Hepatocyte (in vitro differentiated cells): ENCODE measurements around the gene LIPJ. TPM values are rescaled to one million over a fixed set of nuclear protein-coding genes. Genes with fewer than 3 reads are reported as not detected.

Source experiments
- DNase-seq: peaks from one replicate; pipeline ENCODE4 v3.0.0-alpha.2; 2016; ENCODE audit warnings: low spot score
- H2AFZ ChIP-seq: fragments of 200-600 bp; sonication (generic); 2 replicates; pipeline ENCODE4 v1.6.0; 2016; ENCODE audit warnings: antibody characterized with exemption, mild to moderate bottlenecking
- H3K27ac ChIP-seq: fragments of 200-600 bp; sonication (generic); 2 replicates; pipeline ENCODE4 v1.5.1; 2016; ENCODE audit warnings: mild to moderate bottlenecking
- H3K27me3 ChIP-seq: fragments of 200-600 bp; sonication (generic); 2 replicates; pipeline ENCODE4 v1.6.1; 2016
- H3K36me3 ChIP-seq: fragments of 200-600 bp; sonication (generic); replicated peaks from 2 replicates; pipeline ENCODE4 v1.5.1; 2016; ENCODE audit warnings: low read depth; ENCODE audit not compliant: insufficient read depth
- H3K4me1 ChIP-seq: fragments of 200-600 bp; sonication (generic); 2 replicates; pipeline ENCODE4 v1.5.1; 2016; ENCODE audit warnings: mild to moderate bottlenecking, moderate library complexity; ENCODE audit not compliant: insufficient read depth
- H3K4me2 ChIP-seq: fragments of 200-600 bp; sonication (generic); 2 replicates; pipeline ENCODE4 v1.6.0; 2016
- H3K4me3 ChIP-seq: fragments of 200-600 bp; sonication (generic); 2 replicates; pipeline ENCODE4 v1.5.1; 2016; ENCODE audit warnings: mild to moderate bottlenecking
- H3K79me2 ChIP-seq: fragments of 200-600 bp; sonication (generic); 2 replicates; pipeline ENCODE4 v1.6.0; 2017; ENCODE audit warnings: mild to moderate bottlenecking
- H3K9me2 ChIP-seq: fragments of 200-600 bp; sonication (generic); replicated peaks from 2 replicates; pipeline ENCODE4 v1.6.0; 2017; ENCODE audit warnings: mild to moderate bottlenecking; ENCODE audit not compliant: insufficient read depth
- H3K9me3 ChIP-seq: fragments of 200-600 bp; sonication (generic); 2 replicates; pipeline ENCODE4 v1.5.1; 2016; ENCODE audit warnings: low read depth, mild to moderate bottlenecking
- H4K20me1 ChIP-seq: fragments of 200-600 bp; sonication (generic); 2 replicates; pipeline ENCODE4 v1.6.0; 2016; ENCODE audit warnings: mild to moderate bottlenecking; ENCODE audit not compliant: insufficient read depth, poor library complexity, severe bottlenecking
- EZH2 ChIP-seq: fragments of 200-600 bp; sonication (generic); IDR thresholded peaks from 2 replicates; pipeline ENCODE4 v1.6.1; 2016; ENCODE audit warnings: antibody characterized with exemption, mild to moderate bottlenecking, borderline replicate concordance
- EZH2phosphoT487 ChIP-seq: fragments of 200-600 bp; sonication (generic); IDR thresholded peaks from one replicate; pipeline ENCODE4 v1.6.1; 2018; ENCODE audit warnings: antibody characterized with exemption, mild to moderate bottlenecking, low read depth, moderate library complexity; ENCODE audit not compliant: unreplicated experiment, severe bottlenecking
- WGBS: methylation state at CpG from one replicate; pipeline ENCODE4 v1.1.6; 2016; ENCODE audit warnings: low lambda C conversion rate; ENCODE audit errors: missing lambda C conversion rate; 5-methylcytosine and 5-hydroxymethylcytosine counted together
- polyA plus RNA-seq: library from polyadenylated mRNA; unstranded; fragments of >200 nt; fragmentation: Nextera tagmentation; extraction: Ambion mirVana; gene quantifications from 2 replicates; pipeline ENCODE4 v1.2.1, GENCODE V29; 2016
- total RNA-seq: library from RNA; depleted of rRNA; stranded (reverse); fragments of >200 nt; gene quantifications from 2 replicates; pipeline ENCODE4 v1.2.3, GENCODE V29; 2014
- TF ChIP-seq, protein P1 (sequence below): fragments of 200-600 bp; sonication (generic); IDR thresholded peaks from 2 replicates; pipeline ENCODE4 v1.5.1; 2016; ENCODE audit warnings: antibody characterized with exemption, mild to moderate bottlenecking; ENCODE audit not compliant: poor library complexity

Gene LIPJ
- total and polyA plus RNA-seq, 2 experiments from 2014 or later: 0.17 TPM; not detected in 1

DNA sequence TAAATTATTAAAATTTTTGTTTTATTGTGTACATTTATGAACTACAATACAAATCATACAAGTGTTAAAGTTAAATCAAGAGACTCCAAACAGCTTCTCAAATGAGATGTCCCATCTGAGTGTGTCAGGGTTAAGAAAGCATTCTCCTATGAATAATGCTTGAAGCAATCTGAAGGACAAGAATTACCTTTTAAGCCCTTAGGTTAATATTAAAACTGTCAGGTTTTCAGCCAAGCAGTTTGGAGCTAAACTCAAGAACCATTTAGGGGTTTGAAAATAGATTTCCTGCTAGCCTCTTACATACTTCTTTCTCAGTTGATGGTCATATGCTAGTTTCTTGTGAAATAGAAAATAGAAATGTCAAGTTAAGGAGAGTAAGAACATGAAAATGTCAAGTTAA is 38.3 kb downstream of the LIPJ start:
- no peak for DNase-seq
- Histone ChIP-seq H3K4me1 (no peaks in the 10 kb centered on the region), H3K79me2 (no peaks in the 10 kb centered on the region), H2AFZ (no peak overlapping the region), H3K9me2 (no peaks in the 10 kb centered on the region), H4K20me1 (no peaks in the 10 kb centered on the region), H3K27ac (no peak overlapping the region), H3K4me3 (no peak overlapping the region), H3K4me2 (no peak overlapping the region), H3K36me3 (no peaks in the 10 kb centered on the region), H3K27me3 (no peaks in the 10 kb centered on the region), H3K9me3 (no peaks in the 10 kb centered on the region)
- TF ChIP-seq EZH2 (no peak), EZH2phosphoT487 (no peak)
- TF ChIP-seq, protein P1, sequence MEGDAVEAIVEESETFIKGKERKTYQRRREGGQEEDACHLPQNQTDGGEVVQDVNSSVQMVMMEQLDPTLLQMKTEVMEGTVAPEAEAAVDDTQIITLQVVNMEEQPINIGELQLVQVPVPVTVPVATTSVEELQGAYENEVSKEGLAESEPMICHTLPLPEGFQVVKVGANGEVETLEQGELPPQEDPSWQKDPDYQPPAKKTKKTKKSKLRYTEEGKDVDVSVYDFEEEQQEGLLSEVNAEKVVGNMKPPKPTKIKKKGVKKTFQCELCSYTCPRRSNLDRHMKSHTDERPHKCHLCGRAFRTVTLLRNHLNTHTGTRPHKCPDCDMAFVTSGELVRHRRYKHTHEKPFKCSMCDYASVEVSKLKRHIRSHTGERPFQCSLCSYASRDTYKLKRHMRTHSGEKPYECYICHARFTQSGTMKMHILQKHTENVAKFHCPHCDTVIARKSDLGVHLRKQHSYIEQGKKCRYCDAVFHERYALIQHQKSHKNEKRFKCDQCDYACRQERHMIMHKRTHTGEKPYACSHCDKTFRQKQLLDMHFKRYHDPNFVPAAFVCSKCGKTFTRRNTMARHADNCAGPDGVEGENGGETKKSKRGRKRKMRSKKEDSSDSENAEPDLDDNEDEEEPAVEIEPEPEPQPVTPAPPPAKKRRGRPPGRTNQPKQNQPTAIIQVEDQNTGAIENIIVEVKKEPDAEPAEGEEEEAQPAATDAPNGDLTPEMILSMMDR: no peak

DNA sequence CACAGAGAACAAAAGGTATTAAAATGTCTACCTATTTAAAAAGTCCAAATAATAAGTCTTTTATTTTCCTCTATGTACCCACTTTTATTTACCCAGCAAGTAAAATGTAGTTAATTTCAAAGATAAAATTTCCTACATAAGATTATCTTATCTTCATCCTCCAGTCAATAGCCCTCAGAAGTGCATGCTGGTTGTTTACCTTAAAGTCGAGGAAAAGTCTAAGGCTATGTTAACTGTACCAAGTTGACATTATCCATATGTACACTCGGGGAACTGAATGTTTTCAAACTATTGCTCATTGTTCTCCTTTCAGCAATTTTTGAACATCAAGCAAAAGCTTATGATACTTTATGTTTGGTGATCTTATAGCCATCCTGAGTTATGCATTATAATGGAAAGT is 53.6 kb downstream of the LIPJ start:
- Histone ChIP-seq H3K4me3 (no peak overlapping the region), H4K20me1 (no peaks in the 10 kb centered on the region), H3K9me3 (peaks cover 7% of the 10 kb centered on the region), H3K79me2 (no peaks in the 10 kb centered on the region), H3K4me1 (peaks cover 7% of the 10 kb centered on the region), H3K27ac (no peak overlapping the region), H3K4me2 (no peak overlapping the region), H3K9me2 (no peaks in the 10 kb centered on the region), H3K36me3 (peaks cover 2% of the 10 kb centered on the region), H3K27me3 (no peaks in the 10 kb centered on the region), H2AFZ (no peak overlapping the region)
- no peak for TF ChIP-seq EZH2
- TF ChIP-seq, protein P1: no peak
- no peak for TF ChIP-seq EZH2phosphoT487
- no peak for DNase-seq
- 32% methylated on average over 2 of the region's 2 CpGs for whole genome bisulfite sequencing

DNA sequence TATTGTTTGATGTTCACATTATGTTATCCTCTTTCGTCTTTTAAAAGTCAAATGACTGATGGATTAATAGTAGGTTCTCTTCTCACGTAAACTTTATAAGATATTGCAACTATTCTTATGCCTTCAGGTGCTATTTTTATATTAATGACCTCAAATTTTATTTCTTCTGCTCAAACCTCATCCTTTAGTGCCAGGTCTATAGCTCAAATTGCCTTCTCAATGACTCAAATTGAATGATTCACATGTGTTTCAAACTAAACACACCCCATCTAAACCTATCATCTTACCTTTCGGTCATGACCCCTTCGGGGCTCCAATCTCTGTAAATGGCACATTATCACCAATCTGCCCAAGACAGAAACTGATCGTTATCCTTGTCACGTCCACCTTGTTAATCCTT is 55.6 kb downstream of the LIPJ start:
- Histone ChIP-seq H3K4me3 (no peak overlapping the region), H3K79me2 (no peaks in the 10 kb centered on the region), H2AFZ (no peak overlapping the region), H3K27ac (no peak overlapping the region), H3K27me3 (no peaks in the 10 kb centered on the region), H3K4me2 (no peak overlapping the region), H3K36me3 (peaks cover 2% of the 10 kb centered on the region), H4K20me1 (no peaks in the 10 kb centered on the region), H3K9me3 (peaks cover 7% of the 10 kb centered on the region), H3K9me2 (no peaks in the 10 kb centered on the region), H3K4me1 (peaks cover 7% of the 10 kb centered on the region)
- DNase-seq: no peak
- WGBS: 67% methylated on average over 6 of the region's 6 CpGs
- TF ChIP-seq, protein P1: no peak
- no peak for TF ChIP-seq EZH2
- TF ChIP-seq EZH2phosphoT487: no peak

DNA sequence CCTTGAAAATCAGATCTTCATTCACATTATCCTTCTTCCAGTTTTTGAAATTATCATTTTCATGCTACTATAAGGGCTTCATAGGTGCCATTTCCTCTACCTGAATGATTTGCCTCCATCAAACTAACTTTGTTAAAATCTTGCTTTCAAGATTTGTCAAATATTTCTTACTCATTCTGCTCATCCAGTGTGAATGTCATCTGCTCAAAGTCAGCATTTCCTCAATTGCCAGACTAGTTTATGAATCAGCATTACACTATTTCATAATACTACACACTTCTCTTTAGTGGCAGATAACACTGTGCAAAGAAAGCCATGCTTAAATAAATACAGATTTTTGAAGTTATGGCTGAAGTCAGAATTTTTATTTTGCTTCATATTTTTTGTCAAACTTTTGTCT is 56.4 kb downstream of the LIPJ start:
- no peaks in the 10 kb centered on the region for H3K79me2 ChIP-seq

More for the DNA sequence above, 56.4 kb downstream of the LIPJ start:
- no peaks in the 10 kb centered on the region for H4K20me1 ChIP-seq
- no peak for TF ChIP-seq EZH2phosphoT487
- TF ChIP-seq, protein P1: no peak
- no peak for TF ChIP-seq EZH2
- peaks cover 7% of the 10 kb centered on the region for H3K9me3 ChIP-seq
- H3K4me2 ChIP-seq: no peak overlapping the region
- DNase-seq: no peak
- H3K27me3 ChIP-seq: no peaks in the 10 kb centered on the region
- no peak overlapping the region for H2AFZ ChIP-seq
- H3K4me3 ChIP-seq: no peak overlapping the region
- no peaks in the 10 kb centered on the region for H3K9me2 ChIP-seq
- peaks cover 2% of the 10 kb centered on the region for H3K36me3 ChIP-seq
- H3K4me1 ChIP-seq: peaks cover 7% of the 10 kb centered on the region
- no peak overlapping the region for H3K27ac ChIP-seq
